Gastroesophageal sphincter (tissue), 3 donors: ENCODE data around the gene ZNF784.

ENCODE experiments used
- CTCF ChIP-seq, 4 experiments: fragments of 200-600 bp in 2 of 4; fragments of 450-650 bp in 2 of 4; sonication (generic) in 1 of 4; IDR thresholded peaks; one replicate each; pipeline ENCODE4 v1.5.1; 2017 to 2019; ENCODE audit warnings: antibody characterized with exemption in 4 of 4, mild to moderate bottlenecking in 2 of 4, moderate library complexity in 2 of 4
- EP300 ChIP-seq: sonication (generic); formaldehyde crosslinking; IDR thresholded peaks from one replicate; pipeline ENCODE4 v1.6.1; 2017; ENCODE audit warnings: antibody characterized with exemption, mild to moderate bottlenecking
- POLR2A ChIP-seq, 2 donors: fragments of 450-650 bp; IDR thresholded peaks; one replicate each; pipeline ENCODE4 v1.6.1; 2017; ENCODE audit warnings: antibody characterized with exemption in 2 of 2, mild to moderate bottlenecking in 2 of 2, moderate library complexity in 1 of 2
- POLR2AphosphoS5 ChIP-seq: sonication (generic); formaldehyde crosslinking; IDR thresholded peaks from one replicate; pipeline ENCODE4 v1.6.1; 2017; ENCODE audit warnings: antibody characterized with exemption

GRCh38 chr19:55654323-55654867 lies 30.0 kb upstream of the ZNF784 start:
- no peak for TF ChIP-seq CTCF (IDR thresholded peaks at IDR 0.05)
- TF ChIP-seq POLR2AphosphoS5: no peak
- TF ChIP-seq POLR2A (IDR thresholded peaks at IDR 0.05): no peak
- no peak for TF ChIP-seq EP300
